IMR-90 (cell line): ENCODE results near the gene RAB8B. TPM values are rescaled to one million over a fixed set of nuclear protein-coding genes. Genes with fewer than 3 reads are reported as not detected.

Experiments used
- ATAC-seq: fragments of 200-7000 bp; cut with Tn5 transposase; 2 replicates; pipeline ENCODE4 v1.9.1; 2020; ENCODE audit warnings: low read depth, mild to moderate bottlenecking, moderate library complexity
- BruUV-seq: library from RNA; stranded (reverse); fragments of 400-500 nt; replicated peaks from 2 replicates; lab custom pipeline; 2021; lab: Mats Ljungman, UMichigan
- CTCF ChIA-PET: fragments of 300-600 bp; formaldehyde crosslinking; extraction: SDS; loops from one replicate; lab custom pipeline; 2021; ENCODE audit warnings: antibody characterized with exemption; lab: Yijun Ruan, JAX
- POLR2A ChIA-PET: fragments of 300-600 bp; sonication (Branson Sonifier 250); formaldehyde crosslinking; loops from one replicate; lab custom pipeline; 2022; ENCODE audit warnings: antibody characterized with exemption; ENCODE audit not compliant: unreplicated experiment; lab: Charles Lee
- DNase-seq: peaks from one replicate; pipeline ENCODE4 v3.0.0; 2013
- H2AFZ ChIP-seq: replicated peaks from 2 replicates; pipeline ENCODE3; 2013; ENCODE audit warnings: low read length, mild to moderate bottlenecking; ENCODE audit not compliant: poor library complexity
- H2AK5ac ChIP-seq: 2 replicates; pipeline ENCODE4 v1.6.1; 2013; ENCODE audit warnings: low read depth, low read length, inconsistent platforms
- H2AK9ac ChIP-seq: replicated peaks from 2 replicates; pipeline ENCODE3; 2013; ENCODE audit warnings: mild to moderate bottlenecking, low read depth, low read length, moderate library complexity; ENCODE audit not compliant: poor library complexity
- H2BK120ac ChIP-seq: 2 replicates; pipeline ENCODE4 v1.6.1; 2013; ENCODE audit warnings: low read depth, low read length, inconsistent platforms
- H2BK15ac ChIP-seq: 3 replicates; pipeline ENCODE4 v1.6.1; 2013; ENCODE audit warnings: low read depth, low read length, inconsistent platforms
- H2BK20ac ChIP-seq: 2 replicates; pipeline ENCODE4 v1.6.1; 2013; ENCODE audit warnings: low read depth, mild to moderate bottlenecking, inconsistent platforms, low read length, moderate library complexity
- H2BK5ac ChIP-seq: 2 replicates; pipeline ENCODE4 v1.6.1; 2013; ENCODE audit warnings: mild to moderate bottlenecking, low read depth, low read length, inconsistent platforms; ENCODE audit not compliant: poor library complexity, severe bottlenecking
- H3K14ac ChIP-seq: replicated peaks from 2 replicates; pipeline ENCODE4 v1.6.1; 2013; ENCODE audit warnings: low read depth, low read length, inconsistent platforms
- H3K18ac ChIP-seq: 2 replicates; pipeline ENCODE4 v1.6.1; 2013; ENCODE audit warnings: low read depth, low read length, control low read depth
- H3K23ac ChIP-seq: 2 replicates; pipeline ENCODE4 v1.6.1; 2013; ENCODE audit warnings: low read depth, low read length, inconsistent platforms
- H3K27ac ChIP-seq: 2 replicates; pipeline ENCODE4 v1.5.1; 2013; ENCODE audit warnings: mild to moderate bottlenecking, control low read depth, low read length; ENCODE audit not compliant: insufficient read depth
- H3K27me3 ChIP-seq: 2 replicates; pipeline ENCODE4 v1.6.1; 2013; ENCODE audit warnings: low read length; ENCODE audit not compliant: control insufficient read depth, insufficient read depth
- H3K36me3 ChIP-seq: 2 replicates; pipeline ENCODE4 v1.6.1; 2013; ENCODE audit warnings: low read length, mixed read lengths; ENCODE audit not compliant: control insufficient read depth, insufficient read depth
- H3K4ac ChIP-seq: 2 replicates; pipeline ENCODE4 v1.6.1; 2013; ENCODE audit warnings: low read depth, low read length, inconsistent platforms
- H3K4me1 ChIP-seq: 2 replicates; pipeline ENCODE4 v1.6.1; 2013; ENCODE audit warnings: low read length, mixed read lengths; ENCODE audit not compliant: control insufficient read depth, insufficient read depth
- H3K4me2 ChIP-seq: 2 replicates; pipeline ENCODE4 v1.6.1; 2013; ENCODE audit warnings: low read depth, mild to moderate bottlenecking, control low read depth, low read length, moderate library complexity
- H3K4me3 ChIP-seq: 2 replicates; pipeline ENCODE4 v1.5.1; 2013; ENCODE audit warnings: low read depth, mild to moderate bottlenecking, control low read depth, low read length, moderate library complexity; ENCODE audit not compliant: insufficient read depth
- H3K56ac ChIP-seq: 2 replicates; pipeline ENCODE4 v1.6.1; 2013; ENCODE audit warnings: low read length, inconsistent platforms; ENCODE audit not compliant: insufficient read depth; ENCODE audit errors: extremely low read depth
- H3K79me1 ChIP-seq, 2 experiments: 2 replicates each; pipeline ENCODE4 v1.6.1; 2013; ENCODE audit warnings: low read length in 2 of 2, inconsistent platforms in 1 of 2, low read depth in 1 of 2
- H3K9ac ChIP-seq: 2 replicates; pipeline ENCODE4 v1.6.1; 2013; ENCODE audit warnings: low read depth, low read length, control low read depth
- H3K9me1 ChIP-seq: 2 replicates; pipeline ENCODE4 v1.6.1; 2013; ENCODE audit warnings: low read length, inconsistent platforms; ENCODE audit not compliant: insufficient read depth
- H3K9me3 ChIP-seq: 2 replicates; pipeline ENCODE4 v1.6.1; 2013; ENCODE audit warnings: low read length; ENCODE audit not compliant: control insufficient read depth, insufficient read depth
- H4K20me1 ChIP-seq: 2 replicates; pipeline ENCODE4 v1.6.1; 2013; ENCODE audit warnings: low read length, inconsistent platforms; ENCODE audit not compliant: insufficient read depth
- H4K5ac ChIP-seq: 2 replicates; pipeline ENCODE4 v1.6.1; 2013; ENCODE audit warnings: mild to moderate bottlenecking, low read depth, low read length, control low read depth
- H4K8ac ChIP-seq, 2 experiments: 2 replicates each; pipeline ENCODE4 v1.6.1; 2013; ENCODE audit warnings: low read depth in 2 of 2, low read length in 2 of 2, control low read depth in 1 of 2, inconsistent platforms in 1 of 2
- H4K91ac ChIP-seq: 2 replicates; pipeline ENCODE4 v1.6.1; 2013; ENCODE audit warnings: low read depth, low read length, inconsistent platforms; ENCODE audit not compliant: insufficient read depth
- FOS ChIP-seq: fragments of 150-350 bp; IDR thresholded peaks from 2 replicates; pipeline ENCODE4 v1.6.1; 2016; ENCODE audit warnings: low read depth, low read length
- MXI1 ChIP-seq: IDR thresholded peaks from 2 replicates; pipeline ENCODE4 v1.6.1; 2012; ENCODE audit warnings: low read depth, mild to moderate bottlenecking, low read length, moderate library complexity, borderline replicate concordance
- POLR2A ChIP-seq: IDR thresholded peaks from 2 replicates; pipeline ENCODE4 v1.6.1; 2012; ENCODE audit warnings: mild to moderate bottlenecking, low read depth, low read length
- SMC3 ChIP-seq: fragments of 150-350 bp; IDR thresholded peaks from 2 replicates; pipeline ENCODE4 v1.6.1; 2016; ENCODE audit warnings: low read depth, mild to moderate bottlenecking, antibody characterized with exemption, low read length, moderate library complexity
- WGBS, 2 experiments: methylation state at CpG; one replicate each; pipeline versions ENCODE4 v1.1.5 to v1.1.7; 2013; ENCODE audit warnings: missing lambda C conversion rate in 2 of 2; ENCODE audit not compliant: insufficient read length in 1 of 2; ENCODE audit errors: extremely low coverage in 2 of 2; 5-methylcytosine and 5-hydroxymethylcytosine counted together
- dilution Hi-C: fragments of 300-500 bp; cut with HindIII; formaldehyde crosslinking; loops from one replicate; pipeline ENCODE4 v1.14.3; 2018; ENCODE audit warnings: low sequenced_read_pairs; ENCODE audit not compliant: unreplicated experiment
- in situ Hi-C: fragments of 300-500 bp; cut with MboI; formaldehyde crosslinking; loops from 3 replicates; pipeline ENCODE4 v1.14.3; 2019; ENCODE audit warnings: low sequenced_read_pairs, inconsistent platforms, mixed read lengths
- intact Hi-C: fragments of 100-400 bp; cut with micrococcal nuclease; formaldehyde crosslinking; loops from 2 replicates; pipeline ENCODE4 v1.10.0; 2022
- polyA plus RNA-seq, 3 experiments: library from polyadenylated mRNA; depleted of rRNA; stranded (reverse); fragments of >200 nt; gene quantifications; 2 replicates each; pipeline ENCODE4 v1.2.3, GENCODE V29; 2012; ENCODE audit warnings: low replicate concordance in 1 of 3
- total RNA-seq: library from RNA; depleted of rRNA; stranded (reverse); fragments of >200 nt; gene quantifications from 2 replicates; pipeline ENCODE4 v1.2.3, GENCODE V29; 2012
- TF ChIP-seq, protein P1 (sequence below): fragments of 150-350 bp; IDR thresholded peaks from 2 replicates; pipeline ENCODE4 v1.6.1; 2017; ENCODE audit warnings: mild to moderate bottlenecking, antibody characterized with exemption, low read length, low read depth

RAB8B gene
- total and polyA plus RNA-seq, 2 of the 4 experiments (the other 2 are of a cell fraction) = 19.4 to 29.4 TPM

DNA sequence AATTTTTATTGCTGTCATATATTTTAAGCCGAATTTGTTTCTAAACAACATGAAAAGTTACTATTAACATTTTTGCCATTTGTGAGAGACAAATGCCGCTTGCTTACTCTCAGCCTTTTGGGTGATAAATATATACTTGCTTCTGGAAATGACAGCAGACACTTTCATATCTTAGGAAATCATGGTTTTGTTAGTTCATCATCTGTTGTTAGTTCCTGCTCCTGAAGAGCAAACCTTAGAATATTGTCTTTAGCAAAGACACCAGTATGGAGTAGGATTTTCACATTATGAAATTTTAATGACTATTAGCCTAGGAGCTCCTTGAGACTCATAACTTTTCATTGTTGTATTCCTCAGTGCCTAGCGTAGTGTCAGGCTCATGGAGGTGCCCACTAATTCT, 36.0 kb downstream of the RAB8B start:
- Histone ChIP-seq H2BK15ac (no peak overlapping the region), H3K79me1 (peaks cover 31 to 48% of the 10 kb centered on the region in 2 experiments), H3K4ac (no peak overlapping the region), H3K9me3 (no peaks in the 10 kb centered on the region), H3K9me1 (peaks cover 4% of the 10 kb centered on the region), H3K23ac (no peak overlapping the region), H4K8ac (no peak overlapping the region), H2BK5ac (no peak overlapping the region), H3K4me3 (no peak overlapping the region), H3K56ac (no peak overlapping the region), H2BK120ac (no peak overlapping the region), H2AK9ac (no peak overlapping the region), H2BK20ac (no peak overlapping the region), H2AK5ac (no peak overlapping the region), H4K91ac (no peak overlapping the region), H3K27me3 (no peaks in the 10 kb centered on the region), H3K36me3 (no peaks in the 10 kb centered on the region), H3K9ac (no peak overlapping the region), H3K27ac (no peak overlapping the region), H4K5ac (no peak overlapping the region), H3K14ac (no peak overlapping the region), H3K18ac (no peak overlapping the region), H3K4me2 (no peak overlapping the region), H3K4me1 (peaks cover 5% of the 10 kb centered on the region), H2AFZ (no peak overlapping the region), H4K20me1 (no peaks in the 10 kb centered on the region)
- no peak for DNase-seq
- no peak for ATAC-seq
- TF ChIP-seq MXI1 = no peak
- TF ChIP-seq POLR2A = no peak
- no peak for TF ChIP-seq FOS
- TF ChIP-seq SMC3 = no peak
- TF ChIP-seq, protein P1, sequence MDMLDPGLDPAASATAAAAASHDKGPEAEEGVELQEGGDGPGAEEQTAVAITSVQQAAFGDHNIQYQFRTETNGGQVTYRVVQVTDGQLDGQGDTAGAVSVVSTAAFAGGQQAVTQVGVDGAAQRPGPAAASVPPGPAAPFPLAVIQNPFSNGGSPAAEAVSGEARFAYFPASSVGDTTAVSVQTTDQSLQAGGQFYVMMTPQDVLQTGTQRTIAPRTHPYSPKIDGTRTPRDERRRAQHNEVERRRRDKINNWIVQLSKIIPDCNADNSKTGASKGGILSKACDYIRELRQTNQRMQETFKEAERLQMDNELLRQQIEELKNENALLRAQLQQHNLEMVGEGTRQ = no peak
- in situ Hi-C loops (no loop called here), dilution Hi-C loops (no loop called here), intact Hi-C loops (no loop called here)
- ChIA-PET CTCF (interaction anchor here (0.6 kb wide), 1 partner anchor 18 kb away, joined by 3 read pairs; no protein-coding TSS in a partner anchor), POLR2A (no interaction called here)
- BruUV-seq = no TSS peak
- WGBS, 2 experiments = no CpG with 5 or more reads among the region's 3 CpGs
